ENCODE measurements around the gene RPP40.

Gene RPP40

GRCh38 chr6:4981761-4982160, 22.1 kb downstream of the RPP40 start:
- no peak for DNase-seq
- Histone ChIP-seq H3K9me3 (ENCODE audit: severe bottlenecking) (peaks cover 12% of the 10 kb centered on the region), H3K27me3 (ENCODE audit: insufficient read depth, low read depth, severe bottlenecking) (no peaks in the 10 kb centered on the region), H3K4me3 (ENCODE audit: low read depth, low read length) (no peak overlapping the region), H3K36me3 (no peaks in the 10 kb centered on the region), H3K27ac (no peak overlapping the region)
- TF ChIP-seq CTCF (IDR thresholded peaks at IDR 0.05; ENCODE audit: low read depth, low read length) = no peak

- no peak overlapping the region for H3K27ac ChIP-seq
- H3K27me3 ChIP-seq (ENCODE audit: insufficient read depth, low read depth, severe bottlenecking) = no peaks in the 10 kb centered on the region
- no peak for TF ChIP-seq CTCF (IDR thresholded peaks at IDR 0.05; ENCODE audit: low read depth, low read length)
- H3K36me3 ChIP-seq = no peaks in the 10 kb centered on the region
- no peak for DNase-seq
- H3K4me3 ChIP-seq (ENCODE audit: low read depth, low read length) = no peak overlapping the region
- H3K9me3 ChIP-seq (ENCODE audit: severe bottlenecking) = peaks cover 12% of the 10 kb centered on the region
These were observed 24.4 kb downstream of the RPP40 start for GRCh38 chr6:4979426-4979825.

- Histone ChIP-seq H3K27me3 (ENCODE audit: insufficient read depth, low read depth, severe bottlenecking) (no peaks in the 10 kb centered on the region), H3K27ac (no peak overlapping the region), H3K9me3 (ENCODE audit: severe bottlenecking) (peaks cover 12% of the 10 kb centered on the region), H3K4me3 (ENCODE audit: low read depth, low read length) (no peak overlapping the region), H3K36me3 (no peaks in the 10 kb centered on the region)
- DNase-seq = no peak
- no peak for TF ChIP-seq CTCF (IDR thresholded peaks at IDR 0.05; ENCODE audit: low read depth, low read length)
These were observed 26.4 kb downstream of the RPP40 start for GRCh38 chr6:4977468-4977867.

GRCh38 chr6:4975506-4975905, 28.3 kb downstream of the RPP40 start:
- H3K9me3 ChIP-seq (ENCODE audit: severe bottlenecking) = peaks cover 12% of the 10 kb centered on the region
- H3K27me3 ChIP-seq (ENCODE audit: insufficient read depth, low read depth, severe bottlenecking) = no peaks in the 10 kb centered on the region
- no peak overlapping the region for H3K27ac ChIP-seq
- TF ChIP-seq CTCF (IDR thresholded peaks at IDR 0.05; ENCODE audit: low read depth, low read length) = no peak
- no peak overlapping the region for H3K4me3 ChIP-seq (ENCODE audit: low read depth, low read length)
- H3K36me3 ChIP-seq = no peaks in the 10 kb centered on the region
- no peak for DNase-seq

- no peak overlapping the region for H3K4me3 ChIP-seq (ENCODE audit: low read depth, low read length)
- no peak for TF ChIP-seq CTCF (IDR thresholded peaks at IDR 0.05; ENCODE audit: low read depth, low read length)
- no peak for DNase-seq
- H3K27ac ChIP-seq = no peak overlapping the region
- H3K9me3 ChIP-seq (ENCODE audit: severe bottlenecking) = peaks cover 9% of the 10 kb centered on the region
- H3K27me3 ChIP-seq (ENCODE audit: insufficient read depth, low read depth, severe bottlenecking) = no peaks in the 10 kb centered on the region
- H3K36me3 ChIP-seq = no peaks in the 10 kb centered on the region
These were observed 28.9 kb downstream of the RPP40 start for GRCh38 chr6:4974962-4975361.

GRCh38 chr6:4973982-4974745, 29.7 kb downstream of the RPP40 start:
- H3K27ac ChIP-seq = no peak overlapping the region
- no peaks in the 10 kb centered on the region for H3K36me3 ChIP-seq
- no peak overlapping the region for H3K4me3 ChIP-seq (ENCODE audit: low read depth, low read length)
- no peaks in the 10 kb centered on the region for H3K27me3 ChIP-seq (ENCODE audit: insufficient read depth, low read depth, severe bottlenecking)
- no peak for TF ChIP-seq CTCF (IDR thresholded peaks at IDR 0.05; ENCODE audit: low read depth, low read length)
- peak; percentile 56 for DNase-seq
- H3K9me3 ChIP-seq (ENCODE audit: severe bottlenecking) = peaks cover 2% of the 10 kb centered on the region

Measured in WERI-Rb-1 (cell line).